Ishikawa (cell line): ENCODE measurements around the gene FBXO8.

Experiments
- CEBPB ChIP-seq: IDR thresholded peaks from 2 replicates; pipeline ENCODE4 v1.6.1; 2012
- CREB1 ChIP-seq: IDR thresholded peaks from 2 replicates; pipeline ENCODE4 v1.6.1; 2012; ENCODE audit warnings: low read depth
- EGR1 ChIP-seq: IDR thresholded peaks from 2 replicates; pipeline ENCODE4 v1.6.1; 2012
- EP300 ChIP-seq: IDR thresholded peaks from 2 replicates; pipeline ENCODE4 v1.6.1; 2012; ENCODE audit warnings: borderline replicate concordance
- FOXM1 ChIP-seq: IDR thresholded peaks from 2 replicates; pipeline ENCODE4 v1.6.1; 2012; ENCODE audit warnings: low read depth, borderline replicate concordance
- MAX ChIP-seq: IDR thresholded peaks from 2 replicates; pipeline ENCODE4 v1.6.1; 2012
- NFIC ChIP-seq: IDR thresholded peaks from 2 replicates; pipeline ENCODE4 v1.6.1; 2012
- RAD21 ChIP-seq: IDR thresholded peaks from 2 replicates; pipeline ENCODE4 v1.6.1; 2012; ENCODE audit warnings: low read depth
- REST ChIP-seq: IDR thresholded peaks from 2 replicates; pipeline ENCODE4 v1.6.1; 2012; ENCODE audit warnings: low read depth, mild to moderate bottlenecking
- TAF1 ChIP-seq: IDR thresholded peaks from 2 replicates; pipeline ENCODE4 v1.6.1; 2012; ENCODE audit warnings: low read depth, mild to moderate bottlenecking
- TCF12 ChIP-seq: IDR thresholded peaks from 2 replicates; pipeline ENCODE4 v1.6.1; 2012; ENCODE audit warnings: low read depth
- TEAD4 ChIP-seq: IDR thresholded peaks from 2 replicates; pipeline ENCODE4 v1.6.1; 2012
- USF1 ChIP-seq: IDR thresholded peaks from 2 replicates; pipeline ENCODE4 v1.6.1; 2012
- YY1 ChIP-seq: IDR thresholded peaks from 2 replicates; pipeline ENCODE4 v1.6.1; 2012; ENCODE audit warnings: low read depth
- ZBTB7A ChIP-seq: IDR thresholded peaks from 2 replicates; pipeline ENCODE4 v1.6.1; 2012; ENCODE audit warnings: low read depth

FBXO8 gene

GRCh38 chr4:174303687-174304086 lies 20.2 kb upstream of the FBXO8 start:
- TF ChIP-seq TCF12 (no peak), EGR1 (no peak), MAX (no peak), CREB1 (no peak)

GRCh38 chr4:174292473-174292872 lies 9.0 kb upstream of the FBXO8 start:
- TF ChIP-seq REST: no peak
- TF ChIP-seq TEAD4: no peak
- no peak for TF ChIP-seq USF1
- TF ChIP-seq FOXM1: no peak
- TF ChIP-seq TAF1: no peak
- TF ChIP-seq ZBTB7A: no peak
- no peak for TF ChIP-seq MAX
- no peak for TF ChIP-seq NFIC
- no peak for TF ChIP-seq RAD21
- no peak for TF ChIP-seq TCF12
- TF ChIP-seq EGR1: no peak
- no peak for TF ChIP-seq EP300
- TF ChIP-seq YY1: no peak
- no peak for TF ChIP-seq CREB1
- TF ChIP-seq CEBPB: no peak

- TF ChIP-seq USF1 (no peak), TEAD4 (no peak), EP300 (no peak), RAD21 (no peak), REST (no peak), TCF12 (no peak), MAX (no peak), CREB1 (no peak), FOXM1 (no peak), TAF1 (no peak), YY1 (no peak)
Measured at GRCh38 chr4:174286870-174287269, 3.4 kb upstream of the FBXO8 start.

- TF ChIP-seq TCF12: no peak
- no peak for TF ChIP-seq RAD21
- TF ChIP-seq REST: no peak
- no peak for TF ChIP-seq NFIC
- no peak for TF ChIP-seq EP300
- no peak for TF ChIP-seq YY1
- TF ChIP-seq USF1: no peak
- TF ChIP-seq CEBPB: no peak
- no peak for TF ChIP-seq FOXM1
- TF ChIP-seq MAX: no peak
Measured at GRCh38 chr4:174284487-174284886, 1.0 kb upstream of the FBXO8 start.
